Frontal cortex (tissue), 4 donors: ENCODE results near the gene PHLDB3. TPM values are rescaled to one million over a fixed set of nuclear protein-coding genes. Genes with fewer than 3 reads are reported as not detected.

Experiments
- DNase-seq, 2 donors: peaks; one replicate each; pipeline ENCODE4 v3.0.0; 2012; ENCODE audit warnings: low spot score in 2 of 2
- FAIRE-seq: peaks from 2 replicates; lab custom pipeline; 2012; peaks lifted over from hg19 to GRCh38; lab: Jason Lieb, UNC
- total RNA-seq: library from RNA; depleted of rRNA; stranded (reverse); fragments of >200 nt; gene quantifications from one replicate; pipeline ENCODE4 v1.2.3, GENCODE V29; 2014
- donor health status: control.
- donor health status: control.
- donor health status: control.

The PHLDB3 gene
- total RNA-seq, 1 donor from 2014 or later = 1.2 TPM

DNA sequence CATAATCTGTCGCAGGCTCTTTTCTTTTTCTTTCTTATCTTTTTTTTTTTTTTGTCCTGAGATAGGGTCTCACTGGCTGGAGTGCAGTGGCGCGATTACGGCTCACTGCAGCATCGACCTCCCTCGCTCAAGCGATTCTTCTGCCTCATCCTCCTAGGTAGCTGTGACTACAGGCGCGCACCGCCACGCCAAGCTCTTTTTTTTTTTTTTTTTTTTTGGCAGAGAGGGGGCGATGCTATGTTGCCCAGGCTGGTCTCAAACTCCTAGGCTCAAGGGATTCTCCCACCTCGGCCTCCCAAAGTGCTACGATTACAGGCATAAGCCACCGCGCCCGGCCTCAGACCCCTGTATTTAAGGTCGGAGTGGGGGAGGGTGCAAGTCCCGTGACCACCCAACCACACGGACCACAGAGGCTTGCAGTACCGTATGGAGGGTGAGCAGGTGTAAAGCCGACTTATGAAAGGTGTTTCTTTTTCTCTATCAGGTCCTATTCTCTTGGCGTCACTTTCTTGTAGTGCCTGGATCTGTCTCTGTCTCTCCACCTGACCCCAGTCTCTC, 2.0 kb downstream of the PHLDB3 start:
- FAIRE-seq (no peak), DNase-seq (no peak)

DNA sequence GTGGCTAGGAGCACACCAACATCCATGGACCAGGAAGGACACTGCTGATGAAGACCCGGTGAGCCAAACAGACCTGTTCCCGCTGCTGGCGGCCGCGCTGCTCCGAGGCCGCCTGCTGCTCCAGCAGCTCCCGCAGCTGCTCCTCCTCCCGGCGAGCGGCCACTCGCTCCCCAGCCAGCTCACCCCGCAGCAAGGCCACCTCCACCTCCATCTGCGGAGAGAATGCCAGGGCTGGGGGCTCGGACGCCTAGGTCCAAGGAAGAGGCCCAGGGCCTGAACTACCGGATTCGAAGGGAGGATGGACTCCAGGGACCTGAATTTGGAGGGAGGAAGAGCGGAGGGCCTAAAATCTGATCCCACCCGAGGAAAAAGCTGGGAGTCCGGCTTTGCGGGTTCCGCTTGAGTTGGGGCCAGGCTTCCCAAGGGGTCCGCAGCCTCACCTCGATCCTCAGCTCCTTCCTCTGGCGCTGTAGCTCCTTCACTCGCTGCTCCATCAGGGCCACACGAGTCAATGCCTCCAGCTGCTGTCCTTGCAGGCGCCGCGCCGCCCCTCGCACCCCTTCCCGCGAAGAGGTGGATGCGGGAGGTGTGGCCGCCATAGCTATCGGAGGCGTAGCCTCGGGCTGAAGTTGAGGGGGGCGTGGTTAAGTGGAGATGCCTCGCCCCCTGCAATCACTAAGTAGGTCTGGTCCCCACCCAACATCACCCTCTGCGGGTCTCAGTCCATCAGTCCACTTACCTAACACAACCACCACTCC, 2.7 kb downstream of the PHLDB3 start:
- DNase-seq = no peak
- FAIRE-seq = no peak

DNA sequence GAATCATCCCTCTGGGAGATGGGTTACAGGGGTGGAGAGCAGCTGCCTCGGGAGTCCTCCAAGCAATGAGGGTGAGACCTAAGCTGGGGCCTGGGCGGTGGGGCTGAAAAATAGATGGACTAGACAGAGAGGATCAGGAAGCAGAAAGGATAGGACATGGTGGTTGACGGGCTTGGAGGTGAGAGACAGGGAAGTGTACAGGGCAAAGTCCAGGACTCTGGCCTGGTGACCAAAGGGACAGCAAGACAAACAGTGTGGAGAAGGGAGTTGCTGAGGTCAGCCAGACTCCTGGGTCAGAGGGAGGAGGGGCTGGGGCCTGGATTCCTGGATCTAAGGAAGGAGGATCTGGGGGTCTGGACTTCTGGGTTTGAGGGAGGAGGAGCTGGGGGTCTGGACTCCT, 5.5 kb downstream of the PHLDB3 start:
- no peak for FAIRE-seq
- no peak for DNase-seq

DNA sequence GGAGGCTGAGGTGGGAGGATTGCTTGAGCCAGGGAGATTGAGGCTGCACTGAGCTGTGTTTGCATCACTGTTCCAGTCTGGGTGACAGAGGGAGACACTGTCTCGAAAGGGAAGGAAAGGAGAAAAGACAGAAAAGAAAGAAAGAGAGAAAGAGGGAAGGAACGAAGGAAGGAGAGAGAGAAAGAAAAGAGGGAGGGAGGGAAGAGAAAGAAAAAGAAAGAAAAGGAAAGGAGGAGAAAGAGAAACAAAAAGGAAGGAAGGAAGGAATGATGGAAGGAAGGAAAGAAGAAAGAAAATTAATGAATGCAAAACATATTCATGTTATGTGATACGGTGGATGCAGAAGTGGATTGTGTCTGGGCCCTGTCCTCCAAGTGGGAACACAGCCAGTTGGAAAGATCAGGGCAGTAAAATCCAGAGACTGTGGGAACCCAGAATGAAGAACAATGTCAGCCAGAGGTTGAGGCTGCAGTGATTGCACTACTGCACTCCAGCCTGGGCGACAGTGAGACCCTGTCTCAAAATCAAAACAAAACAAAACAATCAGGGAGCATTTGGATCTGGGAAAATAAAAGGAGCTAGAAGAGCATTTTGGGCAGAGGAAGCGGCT, 6.2 kb downstream of the PHLDB3 start:
- DNase-seq (no peak), FAIRE-seq (no peak)

DNA sequence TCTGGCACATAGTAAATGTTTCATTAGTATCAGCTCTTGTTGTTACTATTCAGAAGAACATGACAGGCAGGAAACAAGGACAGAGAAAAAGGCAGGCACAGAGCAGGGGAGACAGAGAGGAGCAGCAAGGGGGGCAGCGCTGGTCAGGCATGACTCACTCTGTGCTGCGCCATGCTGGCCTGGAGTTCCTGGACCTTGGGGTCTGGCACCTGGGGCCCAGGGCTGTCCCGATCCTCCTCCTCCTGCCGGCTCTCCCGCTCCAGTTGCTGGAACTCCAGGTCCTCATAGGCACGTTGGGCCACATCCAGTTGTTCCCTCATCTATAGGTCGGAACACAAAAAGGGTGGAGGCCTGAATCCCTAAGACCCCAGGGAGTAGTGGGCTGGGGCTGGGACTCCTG, 7.6 kb downstream of the PHLDB3 start:
- DNase-seq (no peak), FAIRE-seq (no peak)

DNA sequence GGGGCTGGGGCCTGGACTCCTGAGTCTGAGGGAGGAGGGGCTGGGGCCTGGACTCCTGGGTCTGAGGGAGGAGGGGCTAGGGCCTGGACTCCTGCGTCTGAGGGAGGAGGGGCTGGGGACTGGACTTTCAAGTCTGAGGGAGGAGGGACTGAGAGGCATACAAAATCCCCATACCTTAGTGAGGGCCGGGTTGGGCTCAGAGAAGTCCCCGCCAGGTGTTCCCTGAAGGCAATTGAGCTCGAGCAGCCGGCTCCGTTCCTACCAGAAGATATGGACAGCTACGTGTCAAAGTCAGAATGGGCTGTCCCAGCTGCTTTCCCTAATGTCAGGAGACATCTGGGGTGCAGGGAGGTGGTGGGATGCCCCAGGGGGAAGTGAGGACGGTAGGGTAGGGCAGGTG, 9.5 kb downstream of the PHLDB3 start:
- DNase-seq (no peak), FAIRE-seq (no peak)

DNA sequence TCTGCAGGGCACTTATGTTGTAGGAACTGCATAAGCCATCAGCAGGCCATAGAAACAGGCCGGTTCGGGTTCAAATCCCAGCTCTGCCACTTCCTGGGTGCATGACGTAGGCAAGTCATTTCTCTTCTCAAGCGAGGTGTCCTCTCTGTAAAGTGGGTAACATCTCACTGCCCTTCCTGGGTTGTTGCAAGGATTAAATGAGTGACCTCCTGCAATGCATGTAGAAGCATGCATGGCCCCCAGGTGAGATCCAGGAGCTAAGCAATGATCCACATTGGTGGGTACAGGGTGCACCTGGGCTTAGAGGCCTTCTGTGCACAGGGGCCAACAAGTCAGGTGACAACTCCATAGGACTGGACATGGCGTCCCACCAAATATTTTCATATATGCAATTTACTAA, 13.8 kb downstream of the PHLDB3 start:
- FAIRE-seq (no peak), DNase-seq (no peak)

DNA sequence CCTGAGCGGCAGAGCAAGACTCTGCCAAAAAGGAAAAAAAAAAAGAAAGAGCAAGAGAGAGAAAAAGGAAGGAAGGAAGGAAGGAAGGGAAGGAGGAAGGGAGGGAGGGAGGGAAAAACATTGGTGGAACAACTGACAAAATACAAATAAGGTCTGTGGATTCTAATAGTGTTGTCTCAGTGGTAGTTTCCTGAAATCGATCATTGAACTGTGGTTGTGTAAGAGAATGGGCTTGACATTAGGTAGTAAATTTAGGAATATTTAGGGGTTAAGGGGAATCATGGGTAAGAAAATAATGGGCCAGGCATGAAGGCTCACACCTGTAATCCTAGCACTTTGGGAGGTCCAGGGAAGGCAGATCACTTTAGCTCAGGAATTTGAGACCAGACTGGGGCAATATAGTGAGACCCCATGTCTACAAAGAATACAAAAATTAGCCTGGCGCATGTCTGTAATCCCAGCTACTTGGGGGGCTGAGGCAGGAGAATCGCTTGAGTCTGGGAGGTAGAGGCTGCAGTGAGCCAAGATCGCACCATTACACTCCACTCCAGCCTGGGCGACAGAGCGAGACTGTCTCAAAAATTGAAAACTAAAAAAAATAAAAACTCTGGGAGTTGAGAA, 14.5 kb downstream of the PHLDB3 start:
- FAIRE-seq = no peak
- no peak for DNase-seq

DNA sequence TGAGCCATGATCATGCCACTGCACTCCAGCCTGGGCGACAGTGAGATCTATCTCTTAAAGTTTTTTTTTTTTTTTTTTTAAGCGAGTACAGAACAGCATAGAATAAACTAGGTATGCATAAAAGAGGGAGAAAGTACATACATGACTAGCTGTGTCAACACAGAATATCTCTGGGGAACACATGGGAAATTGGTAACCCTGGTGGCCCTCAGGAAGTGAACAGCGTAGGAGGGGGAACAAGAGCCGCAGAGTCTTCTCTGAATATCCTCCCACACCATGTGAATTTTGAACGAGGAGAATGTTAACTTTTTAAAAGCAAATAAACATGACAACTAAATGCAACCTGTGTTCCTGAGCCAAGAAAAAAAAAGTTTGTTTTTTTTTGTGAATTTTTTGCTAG, 15.2 kb downstream of the PHLDB3 start:
- no peak for FAIRE-seq
- no peak for DNase-seq

DNA sequence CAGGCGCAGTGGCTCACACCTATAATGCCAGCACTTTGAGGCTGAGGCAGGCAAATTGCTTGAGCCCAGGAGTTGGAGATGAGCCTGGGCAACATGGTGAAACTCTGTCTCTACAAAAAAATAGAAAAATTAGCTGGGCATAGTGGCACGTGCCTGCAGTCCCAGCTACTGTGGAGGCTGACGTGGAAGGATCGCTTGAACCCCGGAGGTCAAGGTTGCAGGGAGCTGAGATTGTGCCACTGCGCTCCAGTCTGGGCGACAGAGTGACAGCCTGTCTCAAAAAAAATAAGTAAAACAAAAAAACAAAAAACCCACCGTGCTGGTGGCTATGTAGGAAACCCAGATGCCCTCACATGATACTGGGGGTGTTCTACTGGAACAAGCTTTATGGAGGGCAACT, 16.4 kb downstream of the PHLDB3 start:
- FAIRE-seq (no peak), DNase-seq (no peak)

DNA sequence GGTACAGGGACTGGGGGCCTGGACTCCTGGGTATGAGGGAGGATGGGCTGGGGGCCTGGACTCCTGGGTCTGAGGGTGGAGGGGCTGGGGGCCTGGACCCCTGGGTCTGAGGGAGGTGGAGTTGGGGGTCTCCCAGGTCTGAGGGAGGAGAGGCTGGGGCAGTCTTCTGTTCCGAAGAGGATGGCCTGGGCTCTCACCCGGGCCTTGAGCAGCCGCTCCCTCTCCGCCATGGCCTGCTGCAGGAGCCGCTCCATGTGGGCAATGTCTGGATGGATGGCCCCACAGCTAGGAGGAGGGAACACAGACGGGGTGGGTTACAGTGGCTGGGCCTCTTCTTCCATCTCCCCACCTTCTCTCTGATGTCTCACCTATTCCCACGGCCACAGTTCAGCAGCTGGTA, 18.1 kb downstream of the PHLDB3 start:
- DNase-seq (no peak), FAIRE-seq (no peak)

DNA sequence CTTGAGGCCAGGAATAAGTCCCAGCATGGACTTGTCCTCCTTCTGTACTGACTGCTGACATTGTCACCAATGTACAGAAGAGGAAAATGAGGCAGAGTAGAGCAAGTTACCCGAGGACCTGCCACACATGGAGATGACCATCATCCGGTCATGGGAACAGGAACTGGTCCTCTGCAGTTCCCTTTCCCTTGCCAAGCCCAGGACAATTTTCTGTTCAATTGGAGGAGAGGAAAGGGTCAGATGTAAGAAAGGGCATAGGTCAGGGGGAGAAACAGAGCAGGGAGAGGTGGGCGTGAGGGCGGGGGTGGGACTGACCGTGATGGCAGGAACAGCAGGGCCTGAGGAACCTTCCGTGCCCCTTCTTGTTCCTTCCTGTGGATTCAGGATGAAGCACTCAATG, 18.6 kb downstream of the PHLDB3 start:
- DNase-seq (no peak), FAIRE-seq (no peak)

DNA sequence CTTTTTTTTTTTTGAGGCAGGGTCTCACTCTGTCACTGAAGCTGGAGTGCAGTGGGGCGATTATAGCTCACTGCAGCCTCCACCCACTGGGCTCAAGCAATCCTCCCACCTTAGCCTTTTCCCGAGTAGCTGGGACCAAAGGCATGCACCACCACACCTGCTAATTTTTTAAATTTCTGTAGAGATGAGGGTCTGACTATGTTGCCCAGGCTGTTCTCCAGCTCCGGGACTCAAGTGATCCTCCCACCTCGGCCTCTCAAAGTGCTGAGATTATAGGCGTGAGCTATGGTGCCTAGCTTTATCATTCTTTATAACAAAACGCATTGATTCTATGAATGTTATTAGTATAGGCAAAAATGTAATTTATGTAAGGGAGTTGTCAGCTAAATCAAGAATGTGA, 21.3 kb downstream of the PHLDB3 start:
- DNase-seq (no peak), FAIRE-seq (no peak)

DNA sequence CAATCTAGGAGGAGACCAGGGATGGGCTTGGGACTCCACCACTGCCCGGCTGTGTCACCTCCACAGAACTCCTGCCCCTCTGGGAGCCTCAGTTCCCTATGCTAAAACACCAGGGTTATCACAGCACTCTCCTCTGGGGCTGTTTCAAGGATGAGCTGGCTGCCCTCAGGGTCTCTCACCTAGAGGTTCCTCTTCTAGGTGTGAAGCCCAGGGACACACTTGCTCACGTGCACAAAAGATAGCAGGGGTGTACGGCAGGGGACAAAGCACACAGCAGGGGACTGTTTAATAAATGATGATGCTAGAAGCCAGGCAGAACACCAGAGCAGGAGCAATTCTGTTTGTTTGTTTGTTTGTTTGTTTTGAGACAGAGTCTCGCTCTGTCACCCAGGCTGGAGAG, 22.4 kb downstream of the PHLDB3 start:
- FAIRE-seq = no peak
- no peak for DNase-seq

DNA sequence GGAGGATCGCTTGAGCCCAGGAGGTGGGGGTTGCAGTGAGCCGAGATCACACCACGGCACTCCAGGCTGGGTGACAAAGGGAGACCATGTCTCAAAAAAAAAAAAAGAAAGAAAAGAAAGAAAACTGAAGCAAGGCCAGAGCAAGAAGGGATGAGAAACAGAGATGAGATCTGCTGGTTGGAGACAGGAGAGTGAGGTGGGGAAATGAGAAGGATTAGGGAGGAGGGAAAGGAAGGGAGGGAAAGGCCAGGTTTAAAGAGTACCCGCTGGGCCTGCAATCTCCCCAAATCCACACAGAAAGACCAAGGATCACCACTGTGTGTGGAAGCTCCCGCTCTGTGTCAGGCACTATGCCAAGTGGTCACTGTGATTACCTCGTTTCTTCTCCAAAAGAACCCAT, 22.8 kb downstream of the PHLDB3 start:
- DNase-seq (no peak), FAIRE-seq (no peak)

DNA sequence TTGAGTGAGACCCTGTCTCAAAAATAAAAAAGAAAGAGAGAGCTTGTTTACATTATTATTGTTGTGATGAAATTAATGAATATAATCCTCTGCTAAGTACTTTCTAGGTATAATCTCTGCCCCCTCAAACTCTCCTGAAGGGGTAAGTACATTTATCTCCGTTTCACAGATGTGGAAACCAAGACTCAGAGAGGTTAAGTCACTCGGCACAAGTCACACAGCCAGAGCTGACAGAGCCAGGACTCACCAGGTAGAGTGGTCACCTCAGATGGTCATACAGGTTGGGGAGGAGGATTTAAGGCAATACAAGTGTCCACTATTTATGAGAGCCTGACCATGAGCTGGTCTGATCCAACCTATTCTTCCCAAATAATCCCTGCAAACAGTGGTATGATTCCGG, 24.0 kb downstream of the PHLDB3 start:
- FAIRE-seq (no peak), DNase-seq (no peak)

DNA sequence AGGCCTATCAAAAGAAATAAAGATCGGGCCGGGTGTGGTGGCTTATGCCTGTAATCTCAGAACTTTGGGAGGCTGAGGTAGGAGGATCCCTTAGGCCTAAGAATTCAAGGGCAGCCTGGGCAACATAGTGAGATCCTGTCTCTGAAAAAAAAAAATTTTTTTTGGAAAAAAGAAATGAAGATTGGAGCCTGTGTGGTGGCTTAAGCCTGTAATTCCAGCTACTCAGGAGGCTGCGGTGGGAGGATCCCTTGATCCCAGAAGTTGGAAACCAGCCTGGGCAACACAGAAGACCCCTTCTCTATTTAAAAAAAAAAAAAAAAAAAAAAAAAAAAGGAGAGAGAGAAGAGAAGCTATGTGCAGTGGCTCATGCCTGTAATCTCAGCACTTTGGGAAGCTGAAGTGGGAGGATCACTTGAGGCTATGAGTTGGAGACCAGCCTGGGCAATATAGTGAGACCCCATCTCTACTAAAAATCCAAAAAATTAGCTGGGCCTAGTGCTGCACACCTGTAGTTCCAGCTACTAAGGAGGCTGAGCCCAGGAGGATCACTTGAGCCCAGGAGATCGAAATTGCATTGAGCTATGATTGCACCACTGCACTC, 24.5 kb downstream of the PHLDB3 start:
- FAIRE-seq = no peak
- DNase-seq = no peak

DNA sequence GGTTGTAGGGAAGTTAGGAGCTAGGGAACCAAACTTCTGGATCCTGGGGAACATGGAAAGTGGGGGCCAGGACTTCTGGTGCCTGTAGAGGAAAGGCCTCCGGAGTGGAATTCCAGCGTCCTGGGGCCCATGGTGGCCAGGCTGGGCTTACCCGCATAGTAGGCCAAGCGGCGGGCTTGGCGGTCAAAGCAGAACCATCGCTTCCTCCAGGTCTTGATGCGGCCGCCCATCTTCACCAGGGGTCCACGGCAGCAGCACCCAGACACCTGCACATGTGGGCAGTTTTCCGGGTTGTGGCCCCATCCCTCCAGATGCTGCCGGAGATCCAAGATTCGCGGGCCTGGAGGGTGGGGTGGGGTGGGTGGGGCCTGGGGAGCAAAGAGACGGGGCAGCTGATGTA, 25.3 kb downstream of the PHLDB3 start:
- no peak for FAIRE-seq
- DNase-seq = no peak

DNA sequence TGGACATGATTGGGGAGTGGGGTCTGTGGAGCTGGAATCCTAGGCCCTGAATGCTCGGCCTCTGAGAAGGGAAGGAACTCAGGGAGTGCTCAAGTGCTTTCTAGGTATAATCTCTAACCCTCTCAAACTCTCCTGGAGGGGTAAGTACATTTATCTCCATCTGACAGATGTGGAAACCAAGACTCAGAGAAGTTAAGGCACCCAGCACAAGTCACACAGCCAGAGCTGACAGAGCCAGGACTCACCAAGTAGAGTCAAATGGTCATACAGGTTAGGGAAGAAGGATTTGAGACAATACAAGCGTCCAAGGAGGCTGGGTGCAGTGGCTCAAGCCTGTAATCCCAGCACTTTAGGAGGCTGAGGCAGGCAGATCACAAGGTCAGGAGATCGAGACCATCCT, 26.2 kb downstream of the PHLDB3 start:
- FAIRE-seq (no peak), DNase-seq (no peak)

DNA sequence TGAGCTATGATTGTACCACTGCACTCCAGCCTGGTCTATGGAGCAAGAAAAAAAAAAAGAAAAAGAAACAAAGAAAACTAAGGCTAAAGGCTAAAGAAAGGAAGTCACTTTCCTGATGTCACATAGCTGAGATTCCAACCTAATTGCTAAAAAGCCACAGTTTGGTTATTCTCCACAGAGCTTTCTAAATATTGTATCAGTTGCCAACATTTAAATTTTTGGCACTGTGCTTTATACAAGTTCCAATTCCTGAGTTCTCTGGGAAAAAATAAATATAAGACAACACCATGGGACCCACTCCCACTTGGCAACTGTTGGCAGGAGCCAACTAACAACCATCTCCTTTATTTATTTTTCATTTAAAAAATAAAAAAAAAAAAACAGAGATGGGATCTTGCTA, 27.9 kb downstream of the PHLDB3 start:
- DNase-seq (no peak), FAIRE-seq (no peak)
